Measurements from ENCODE around the gene HES2.

DNA sequence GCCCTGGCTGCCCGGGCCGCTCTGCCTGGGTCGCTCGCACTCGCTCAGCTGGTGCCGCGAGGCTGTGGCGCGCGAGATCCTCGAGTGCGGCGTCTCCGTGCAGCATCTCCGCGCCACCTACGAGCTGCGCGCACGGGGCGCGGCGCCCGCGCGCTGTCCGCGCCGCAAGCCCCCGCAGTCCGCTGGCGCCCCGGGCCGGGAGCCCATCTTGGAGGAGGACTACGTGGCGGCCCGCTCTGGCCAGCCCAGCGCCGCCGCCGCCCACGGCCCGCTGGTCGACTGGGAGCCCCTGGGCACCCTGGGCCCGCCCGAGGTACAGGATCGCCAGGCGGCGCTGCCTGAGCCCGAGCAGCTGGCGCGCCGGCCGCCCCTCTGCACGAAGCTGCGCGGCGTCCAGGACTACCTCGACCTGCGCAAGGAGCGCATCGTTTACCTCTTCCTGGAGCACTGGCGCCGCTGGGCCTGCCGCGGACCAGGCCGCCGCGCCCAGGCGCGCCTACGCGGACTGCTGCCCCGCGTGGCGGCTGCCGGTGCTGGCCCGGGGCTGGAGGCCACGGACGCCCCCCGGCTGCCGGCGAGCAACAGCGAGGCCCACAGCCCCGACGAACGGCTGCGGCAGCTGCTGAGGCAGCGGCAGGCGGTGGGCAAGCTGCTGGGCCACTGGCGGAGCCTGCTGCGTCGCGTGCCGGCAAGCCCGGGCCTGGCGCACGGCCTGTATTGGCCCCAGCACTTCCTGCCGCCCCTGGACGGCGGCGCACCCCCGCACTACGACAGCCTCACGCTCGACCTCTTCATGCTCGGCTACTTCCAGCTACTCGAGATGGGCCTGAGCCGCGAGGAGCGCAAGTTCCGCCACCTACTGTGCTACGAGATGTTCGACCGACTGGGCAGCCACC is 35.4 kb upstream of the HES2 start:
- TF ChIP-seq, protein P1, sequence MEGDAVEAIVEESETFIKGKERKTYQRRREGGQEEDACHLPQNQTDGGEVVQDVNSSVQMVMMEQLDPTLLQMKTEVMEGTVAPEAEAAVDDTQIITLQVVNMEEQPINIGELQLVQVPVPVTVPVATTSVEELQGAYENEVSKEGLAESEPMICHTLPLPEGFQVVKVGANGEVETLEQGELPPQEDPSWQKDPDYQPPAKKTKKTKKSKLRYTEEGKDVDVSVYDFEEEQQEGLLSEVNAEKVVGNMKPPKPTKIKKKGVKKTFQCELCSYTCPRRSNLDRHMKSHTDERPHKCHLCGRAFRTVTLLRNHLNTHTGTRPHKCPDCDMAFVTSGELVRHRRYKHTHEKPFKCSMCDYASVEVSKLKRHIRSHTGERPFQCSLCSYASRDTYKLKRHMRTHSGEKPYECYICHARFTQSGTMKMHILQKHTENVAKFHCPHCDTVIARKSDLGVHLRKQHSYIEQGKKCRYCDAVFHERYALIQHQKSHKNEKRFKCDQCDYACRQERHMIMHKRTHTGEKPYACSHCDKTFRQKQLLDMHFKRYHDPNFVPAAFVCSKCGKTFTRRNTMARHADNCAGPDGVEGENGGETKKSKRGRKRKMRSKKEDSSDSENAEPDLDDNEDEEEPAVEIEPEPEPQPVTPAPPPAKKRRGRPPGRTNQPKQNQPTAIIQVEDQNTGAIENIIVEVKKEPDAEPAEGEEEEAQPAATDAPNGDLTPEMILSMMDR (IDR thresholded peaks at IDR 0.05), result no peak
- no peak for TF ChIP-seq POLR2A (IDR thresholded peaks at IDR 0.05)

Data from Peyer's patch (tissue), 4 donors.